GM06990 (cell line): Measurements from ENCODE around the gene KL.

ENCODE experiments used
- DNase-seq: peaks from one replicate; pipeline ENCODE4 v3.0.0-alpha.2; 2011; ENCODE audit not compliant: insufficient read length; ENCODE audit errors: extremely low read depth
- H3K27me3 ChIP-seq: replicated peaks from 2 replicates; pipeline ENCODE4 v1.6.0; 2011; ENCODE audit warnings: low read length; ENCODE audit not compliant: control insufficient read depth, insufficient read depth
- H3K36me3 ChIP-seq: 2 replicates; pipeline ENCODE4 v1.5.1; 2011; ENCODE audit warnings: low read length; ENCODE audit not compliant: control insufficient read depth, insufficient read depth
- H3K4me3 ChIP-seq: replicated peaks from 2 replicates; pipeline ENCODE4 v1.5.1; 2011; ENCODE audit warnings: low read depth, mild to moderate bottlenecking, control low read depth, low read length
- TF ChIP-seq, protein P1 (sequence below): IDR thresholded peaks from 2 replicates; pipeline ENCODE4 v1.5.1; 2011; ENCODE audit warnings: low read length, control low read depth, mild to moderate bottlenecking, inconsistent platforms; ENCODE audit not compliant: insufficient read depth, poor library complexity, severe bottlenecking

The KL gene

GRCh38 chr13:33103457-33103856, 87.2 kb downstream of the KL start:
- TF ChIP-seq, protein P1, sequence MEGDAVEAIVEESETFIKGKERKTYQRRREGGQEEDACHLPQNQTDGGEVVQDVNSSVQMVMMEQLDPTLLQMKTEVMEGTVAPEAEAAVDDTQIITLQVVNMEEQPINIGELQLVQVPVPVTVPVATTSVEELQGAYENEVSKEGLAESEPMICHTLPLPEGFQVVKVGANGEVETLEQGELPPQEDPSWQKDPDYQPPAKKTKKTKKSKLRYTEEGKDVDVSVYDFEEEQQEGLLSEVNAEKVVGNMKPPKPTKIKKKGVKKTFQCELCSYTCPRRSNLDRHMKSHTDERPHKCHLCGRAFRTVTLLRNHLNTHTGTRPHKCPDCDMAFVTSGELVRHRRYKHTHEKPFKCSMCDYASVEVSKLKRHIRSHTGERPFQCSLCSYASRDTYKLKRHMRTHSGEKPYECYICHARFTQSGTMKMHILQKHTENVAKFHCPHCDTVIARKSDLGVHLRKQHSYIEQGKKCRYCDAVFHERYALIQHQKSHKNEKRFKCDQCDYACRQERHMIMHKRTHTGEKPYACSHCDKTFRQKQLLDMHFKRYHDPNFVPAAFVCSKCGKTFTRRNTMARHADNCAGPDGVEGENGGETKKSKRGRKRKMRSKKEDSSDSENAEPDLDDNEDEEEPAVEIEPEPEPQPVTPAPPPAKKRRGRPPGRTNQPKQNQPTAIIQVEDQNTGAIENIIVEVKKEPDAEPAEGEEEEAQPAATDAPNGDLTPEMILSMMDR, result no peak
- no peak for DNase-seq
- no peak overlapping the region for H3K4me3 ChIP-seq
- H3K27me3 ChIP-seq, result no peaks in the 10 kb centered on the region
- peaks cover 1% of the 10 kb centered on the region for H3K36me3 ChIP-seq

DNA sequence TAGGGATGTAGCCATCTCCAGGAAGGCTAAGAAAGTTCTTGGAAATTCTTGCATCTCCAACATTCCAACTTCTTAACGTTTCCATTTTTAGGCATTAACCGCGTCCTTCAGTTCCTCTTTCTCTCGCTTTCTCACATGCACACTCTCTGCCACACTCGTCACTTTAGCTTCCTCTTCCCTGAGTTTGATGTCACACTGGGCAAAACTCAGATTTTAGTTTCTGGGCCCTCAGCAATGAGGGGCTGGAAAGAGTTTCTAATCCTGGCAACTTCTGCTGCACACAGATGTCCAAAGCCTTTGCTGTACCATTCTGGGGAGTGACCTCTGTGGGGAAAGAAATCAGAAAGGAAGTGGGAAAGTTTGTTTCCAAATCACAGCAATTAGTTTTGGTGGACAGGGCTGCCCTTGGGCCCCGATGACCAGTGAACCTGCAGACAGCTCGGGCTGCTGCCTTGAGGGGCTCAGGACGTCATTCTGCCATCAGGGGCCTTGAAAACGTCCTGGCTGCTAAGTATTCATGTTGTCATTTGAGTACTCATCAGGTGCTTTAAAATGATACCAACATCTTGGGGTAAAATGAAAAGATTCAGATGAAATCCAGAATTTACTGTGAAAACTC, 89.3 kb downstream of the KL start:
- no peak for DNase-seq
- Histone ChIP-seq H3K27me3 (no peaks in the 10 kb centered on the region), H3K36me3 (peaks cover 1% of the 10 kb centered on the region), H3K4me3 (no peak overlapping the region)
- TF ChIP-seq, protein P1, result no peak

- Histone ChIP-seq H3K4me3 (no peak overlapping the region), H3K36me3 (peaks cover 1% of the 10 kb centered on the region), H3K27me3 (no peaks in the 10 kb centered on the region)
- no peak for DNase-seq
- TF ChIP-seq, protein P1, result no peak
These were observed 90.6 kb downstream of the KL start for GRCh38 chr13:33106656-33107360.

DNA sequence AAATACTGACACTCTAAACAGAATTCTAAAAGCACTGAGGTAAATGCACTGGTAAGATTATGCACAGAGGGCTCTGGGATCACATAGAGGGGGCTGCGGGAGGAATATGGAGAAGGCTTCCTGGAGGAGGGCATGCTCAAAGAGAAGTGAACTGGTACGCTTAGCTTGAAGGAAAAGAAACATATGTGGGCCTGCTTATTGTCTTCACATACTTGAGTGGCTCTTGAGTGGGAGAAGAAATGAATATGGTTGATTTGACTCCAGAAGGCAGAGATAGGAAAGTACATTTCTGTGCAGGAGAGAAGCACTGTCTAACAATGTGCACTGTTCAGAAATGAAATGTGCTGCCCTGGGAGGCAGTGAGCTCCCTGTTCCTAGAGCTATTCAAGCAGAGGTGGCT, 91.1 kb downstream of the KL start:
- no peak for DNase-seq
- H3K36me3 ChIP-seq, result peaks cover 1% of the 10 kb centered on the region
- H3K27me3 ChIP-seq, result no peaks in the 10 kb centered on the region
- peak overlapping the region; percentile 5; the same call in 1 of the 2 replicates for H3K4me3 ChIP-seq
- TF ChIP-seq, protein P1, result no peak

DNA sequence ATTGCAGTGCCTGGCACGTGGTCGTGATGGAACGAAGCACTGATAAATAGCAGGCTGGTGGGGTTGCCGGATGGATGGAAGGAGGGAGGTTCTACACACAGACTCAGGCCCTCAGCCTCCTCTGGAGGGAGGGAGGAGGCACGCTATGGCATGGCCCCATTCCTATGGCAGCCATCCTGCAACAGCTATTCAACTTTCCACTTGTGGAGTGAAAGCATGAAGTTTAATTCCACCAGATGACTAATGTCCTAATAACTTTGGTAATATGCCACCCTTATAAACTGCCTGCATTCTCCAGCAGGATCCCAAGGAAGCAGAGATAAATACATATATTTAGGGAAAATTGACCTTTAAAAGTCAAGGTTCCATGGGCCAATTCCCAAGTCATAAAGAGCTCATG, 92.4 kb downstream of the KL start:
- peaks cover 1% of the 10 kb centered on the region for H3K36me3 ChIP-seq
- no peak for DNase-seq
- H3K27me3 ChIP-seq, result no peaks in the 10 kb centered on the region
- no peak overlapping the region for H3K4me3 ChIP-seq
- TF ChIP-seq, protein P1, result no peak
